SK-N-SH (cell line): ENCODE measurements around the gene NAXE. TPM values are rescaled to one million over a fixed set of nuclear protein-coding genes. Genes with fewer than 3 reads are reported as not detected.

ENCODE experiments used
- CTCF ChIA-PET: fragments of 300-600, 350-600 bp; formaldehyde crosslinking; extraction: SDS; loops from one replicate; lab custom pipeline; 2021; lab: Yijun Ruan, JAX
- POLR2A ChIA-PET: fragments of 350-600 bp; sonication (Branson Sonifier 250); formaldehyde crosslinking; extraction: SDS; loops from one replicate; lab custom pipeline; 2020; ENCODE audit warnings: antibody characterized with exemption, inconsistent platforms; lab: Yijun Ruan, JAX
- DNase-seq: peaks from one replicate; pipeline ENCODE4 v3.0.0; 2012
- H2AFZ ChIP-seq: fragments of 200-600 bp; sonication (generic); 2 replicates; pipeline ENCODE4 v1.8.1; 2016; ENCODE audit warnings: antibody characterized with exemption, mild to moderate bottlenecking, low read depth
- H3F3A ChIP-seq: fragments of 200-600 bp; sonication (generic); replicated peaks from 2 replicates; pipeline ENCODE3; 2016; ENCODE audit warnings: antibody characterized with exemption, mild to moderate bottlenecking; ENCODE audit not compliant: insufficient read depth
- H3K27ac ChIP-seq, 2 experiments: fragments of 200-500 bp in 1 of 2; fragments of 200-600 bp in 1 of 2; sonication (Bioruptor generic) in 1 of 2; sonication (generic), shearing (Covaris generic) in 1 of 2; 2 replicates each; pipeline versions ENCODE4 v1.5.1 to v1.6.1; 2014 to 2016; ENCODE audit warnings: low read depth in 2 of 2, inconsistent platforms in 1 of 2, low read length in 1 of 2, mild to moderate bottlenecking in 1 of 2, mixed read lengths in 1 of 2
- H3K27me3 ChIP-seq: fragments of 200-600 bp; sonication (generic), shearing (Covaris generic); 2 replicates; pipeline ENCODE4 v1.6.1; 2016; ENCODE audit warnings: mixed run types; ENCODE audit not compliant: insufficient read depth
- H3K36me3 ChIP-seq, 2 experiments: fragments of 200-500 bp in 1 of 2; fragments of 200-600 bp in 1 of 2; sonication (Bioruptor generic) in 1 of 2; sonication (generic) in 1 of 2; replicated peaks in 1 of 2; 2 replicates each; pipeline versions ENCODE3 to v1.5.1; 2014 to 2016; ENCODE audit warnings: low read length in 1 of 2, mild to moderate bottlenecking in 1 of 2; ENCODE audit not compliant: insufficient read depth in 2 of 2, control insufficient read depth in 1 of 2
- H3K4me1 ChIP-seq, 2 experiments: fragments of 200-500 bp in 1 of 2; fragments of 200-600 bp in 1 of 2; sonication (Bioruptor generic) in 1 of 2; sonication (generic), shearing (Covaris generic) in 1 of 2; 2 replicates each; pipeline versions ENCODE4 v1.5.1 to v1.6.1; 2014 to 2016; ENCODE audit warnings: low read depth in 1 of 2, low read length in 1 of 2, mixed run types in 1 of 2; ENCODE audit not compliant: insufficient read depth in 2 of 2, control insufficient read depth in 1 of 2
- H3K4me2 ChIP-seq: fragments of 200-600 bp; sonication (generic), shearing (Covaris generic); 2 replicates; pipeline ENCODE4 v1.6.1; 2017; ENCODE audit warnings: mixed run types
- H3K4me3 ChIP-seq, 2 experiments: fragments of 200-500 bp in 1 of 2; fragments of 200-600 bp in 1 of 2; sonication (Bioruptor generic) in 1 of 2; sonication (generic), shearing (Covaris generic) in 1 of 2; 2 replicates each; pipeline versions ENCODE4 v1.5.1 to v1.8.1; 2014 to 2016; ENCODE audit warnings: low read depth in 2 of 2, inconsistent platforms in 1 of 2, low read length in 1 of 2, mild to moderate bottlenecking in 1 of 2, mixed read lengths in 1 of 2, moderate library complexity in 1 of 2
- H3K79me2 ChIP-seq: fragments of 200-600 bp; sonication (generic); 2 replicates; pipeline ENCODE4 v1.8.1; 2017; ENCODE audit warnings: mild to moderate bottlenecking; ENCODE audit not compliant: insufficient read depth
- H3K9ac ChIP-seq: fragments of 200-600 bp; sonication (generic); 2 replicates; pipeline ENCODE4 v1.6.1; 2017; ENCODE audit warnings: mixed run types
- H3K9me2 ChIP-seq: fragments of 200-600 bp; sonication (generic); 2 replicates; pipeline ENCODE4 v1.6.1; 2017; ENCODE audit warnings: mixed run types
- H3K9me3 ChIP-seq: fragments of 200-600 bp; sonication (generic); 2 replicates; pipeline ENCODE4 v1.6.1; 2017; ENCODE audit warnings: mixed run types, mild to moderate bottlenecking, moderate library complexity
- H4K20me1 ChIP-seq: fragments of 200-600 bp; sonication (generic); 2 replicates; pipeline ENCODE4 v1.6.1; 2017; ENCODE audit warnings: mild to moderate bottlenecking, mixed run types; ENCODE audit not compliant: insufficient read depth
- EP300 ChIP-seq, 2 experiments: IDR thresholded peaks; 2 replicates each; pipeline versions ENCODE4 v1.4.0 to v1.6.1; 2012; ENCODE audit warnings: borderline replicate concordance in 1 of 2, low read depth in 1 of 2, low read length in 1 of 2
- EZH2phosphoT487 ChIP-seq: fragments of 200-600 bp; sonication (generic); IDR thresholded peaks from 2 replicates; pipeline ENCODE4 v1.6.1; 2017; ENCODE audit warnings: low read depth, mixed run types, mild to moderate bottlenecking, antibody characterized with exemption, moderate library complexity, borderline replicate concordance
- FOXM1 ChIP-seq: IDR thresholded peaks from 2 replicates; pipeline ENCODE4 v1.4.0; 2012; ENCODE audit warnings: low read depth, mild to moderate bottlenecking
- JUND ChIP-seq: IDR thresholded peaks from 2 replicates; pipeline ENCODE4 v1.4.0; 2012
- MXI1 ChIP-seq: IDR thresholded peaks from 2 replicates; pipeline ENCODE4 v1.6.1; 2012; ENCODE audit warnings: mild to moderate bottlenecking, low read depth, low read length, improper control_type of control experiment
- PBX3 ChIP-seq: IDR thresholded peaks from 2 replicates; pipeline ENCODE4; 2012
- POLR2AphosphoS5 ChIP-seq: IDR thresholded peaks from 2 replicates; pipeline ENCODE4 v1.6.1; 2012; ENCODE audit warnings: low read depth, low read length
- RAD21 ChIP-seq: IDR thresholded peaks from 2 replicates; pipeline ENCODE4 v1.6.1; 2012; ENCODE audit warnings: mild to moderate bottlenecking, low read length
- RCOR1 ChIP-seq: fragments of 150-350 bp; IDR thresholded peaks from 2 replicates; pipeline ENCODE4 v1.6.1; 2017; ENCODE audit warnings: antibody characterized with exemption, low read length
- RFX5 ChIP-seq: IDR thresholded peaks from 2 replicates; pipeline ENCODE4 v1.6.1; 2012; ENCODE audit warnings: mild to moderate bottlenecking, improper control_type of control experiment, low read length
- RXRA ChIP-seq: IDR thresholded peaks from 2 replicates; pipeline ENCODE4 v1.4.0; 2012; ENCODE audit warnings: low read depth, mild to moderate bottlenecking, borderline replicate concordance
- TCF12 ChIP-seq: IDR thresholded peaks from 2 replicates; pipeline ENCODE4 v1.4.0; 2012
- TEAD4 ChIP-seq: IDR thresholded peaks from 2 replicates; pipeline ENCODE4 v1.4.0; 2012; ENCODE audit warnings: mild to moderate bottlenecking, borderline replicate concordance; ENCODE audit not compliant: insufficient read depth
- USF2 ChIP-seq: fragments of 150-350 bp; IDR thresholded peaks from 2 replicates; pipeline ENCODE4 v1.6.1; 2017; ENCODE audit warnings: antibody characterized with exemption, low read length, low read depth, borderline replicate concordance
- ZBTB33 ChIP-seq: IDR thresholded peaks from 2 replicates; pipeline ENCODE4 v1.4.0; 2012; ENCODE audit warnings: low read depth, borderline replicate concordance
- WGBS: methylation state at CpG from one replicate; pipeline ENCODE4 v1.1.6; 2017; ENCODE audit warnings: low lambda C conversion rate; 5-methylcytosine and 5-hydroxymethylcytosine counted together
- polyA plus RNA-seq, 3 experiments: library from polyadenylated mRNA; depleted of rRNA; stranded (reverse); fragments of >200 nt; gene quantifications; 2 replicates each; pipeline ENCODE4 v1.2.3, GENCODE V29; 2012

NAXE gene
- polyA plus RNA-seq, 1 of the 3 experiments (the other 2 are of a cell fraction): 98.4 TPM

DNA sequence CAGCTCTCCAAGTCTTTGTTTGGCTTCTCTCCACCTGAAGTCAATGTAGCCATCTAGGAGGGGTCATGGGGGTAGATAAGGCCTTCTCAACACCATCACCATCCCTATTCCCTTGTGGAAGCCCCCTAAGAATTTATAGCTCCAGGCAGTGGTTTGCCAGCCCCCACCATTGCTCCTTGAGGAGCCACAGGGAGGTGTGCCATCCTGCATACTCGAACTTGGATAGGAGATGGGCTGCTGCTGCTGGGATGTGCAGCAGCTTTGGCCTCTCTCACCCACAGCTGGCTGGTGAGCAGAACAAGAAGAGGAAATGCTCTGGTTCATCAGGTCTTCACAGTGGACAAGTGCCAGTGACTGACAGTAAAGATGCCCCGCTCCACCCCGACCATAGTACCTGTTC lies 4.8 kb downstream of the NAXE start (continued):
- TF ChIP-seq ZBTB33 (no peak), JUND (no peak), MXI1 (no peak)

DNA sequence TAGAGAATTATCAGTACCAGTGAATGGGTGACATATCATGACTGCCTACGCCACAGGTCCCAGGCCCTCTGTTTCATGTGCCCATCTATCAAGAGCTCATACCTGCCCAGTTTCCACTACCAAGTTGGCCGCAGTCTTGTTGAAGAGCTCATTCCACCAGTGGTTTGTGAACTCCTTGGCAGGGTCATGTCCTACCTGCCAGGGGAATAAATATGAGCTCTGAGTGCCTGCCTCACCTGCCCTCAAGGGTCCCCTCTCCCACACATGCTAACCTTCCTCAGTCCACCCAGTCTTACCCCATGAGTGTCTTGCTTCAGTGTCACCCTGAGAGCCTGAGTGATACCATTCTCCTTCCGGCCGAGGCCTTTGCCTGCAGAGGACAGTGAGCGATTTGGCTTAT lies 6.5 kb downstream of the NAXE start:
- WGBS: 93% methylated on average over 5 of the region's 5 CpGs

DNA sequence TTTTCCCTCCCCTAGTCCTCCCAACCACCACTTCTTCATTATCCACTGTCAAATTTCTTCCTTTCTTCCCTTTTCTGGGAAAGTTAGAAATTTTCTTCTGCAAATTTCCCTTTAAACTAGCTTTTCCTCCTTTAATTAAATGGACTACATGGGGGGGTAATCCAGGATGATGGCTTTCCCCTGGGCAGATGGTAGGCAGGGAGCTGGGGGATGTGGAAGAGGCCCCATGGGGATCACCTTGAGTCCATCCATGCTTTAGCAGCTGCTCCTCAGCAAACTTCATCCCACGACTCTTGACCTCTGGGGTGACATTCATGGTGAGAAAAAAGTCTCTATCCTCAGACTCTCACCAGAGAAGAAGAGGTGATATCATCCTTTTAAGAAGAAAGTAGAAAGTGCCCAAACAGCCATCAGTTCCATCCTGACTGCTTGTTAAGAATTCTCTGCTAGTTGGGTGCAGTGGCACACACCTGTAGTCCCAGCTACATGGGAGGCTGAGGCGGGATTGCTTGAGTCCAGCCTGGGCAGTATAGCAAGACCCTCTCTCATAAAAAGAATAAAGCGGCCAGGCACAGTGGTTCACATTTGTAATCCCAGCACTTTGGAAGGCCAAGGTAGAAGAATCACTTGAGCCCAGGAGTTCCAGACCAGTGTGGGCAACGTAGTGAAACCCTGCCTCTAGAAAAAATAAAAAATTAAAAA lies 7.3 kb downstream of the NAXE start:
- no peak overlapping the region for H3K9ac ChIP-seq
- peaks cover 6 to 9% of the 10 kb centered on the region in 2 experiments; a peak in 2 of 4 replicates for H3K4me1 ChIP-seq
- no peak overlapping the region for H3K4me3 ChIP-seq
- H3F3A ChIP-seq: peaks cover 19% of the 10 kb centered on the region
- no peaks in the 10 kb centered on the region for H4K20me1 ChIP-seq
- ChIA-PET CTCF (interaction anchor here (0.7 to 4.4 kb wide), 6 partner anchors 10 to 217 kb away, joined by 3 to 21 read pairs (median 5); no protein-coding TSS in a partner anchor), POLR2A (interaction anchor here (0.8 to 1.1 kb wide), 2 partner anchors 10 to 98 kb away, joined by 3 to 4 read pairs; no protein-coding TSS in a partner anchor)
- H3K4me2 ChIP-seq: no peak overlapping the region
- no peak overlapping the region for H2AFZ ChIP-seq
- H3K9me3 ChIP-seq: no peaks in the 10 kb centered on the region
- H3K9me2 ChIP-seq: no peaks in the 10 kb centered on the region
- 94% methylated on average over 4 of the region's 4 CpGs for WGBS
- no peaks in the 10 kb centered on the region for H3K27me3 ChIP-seq
- peaks cover 32% of the 10 kb centered on the region for H3K79me2 ChIP-seq
- TF ChIP-seq RFX5 (no peak), TEAD4 (no peak), USF2 (no peak), EP300 (IDR thresholded peaks at IDR 0.05; ENCODE audit: borderline replicate concordance in 1 of 2, low read depth in 1 of 2, low read length in 1 of 2) (no peak), EZH2phosphoT487 (no peak), RCOR1 (no peak), TCF12 (no peak), RAD21 (no peak), RXRA (no peak)
- no peak for DNase-seq
- no peak overlapping the region for H3K27ac ChIP-seq
- peaks cover 47 to 50% of the 10 kb centered on the region in 2 experiments for H3K36me3 ChIP-seq

More for the DNA sequence above, 6.5 kb downstream of the NAXE start:
- Histone ChIP-seq H3K27ac (no peak overlapping the region), H3K79me2 (peaks cover 32% of the 10 kb centered on the region), H3K36me3 (peaks cover 47 to 57% of the 10 kb centered on the region in 2 experiments), H3K9ac (no peak overlapping the region), H3K27me3 (no peaks in the 10 kb centered on the region), H3F3A (peaks cover 19% of the 10 kb centered on the region), H4K20me1 (no peaks in the 10 kb centered on the region), H3K4me1 (peaks cover 6 to 9% of the 10 kb centered on the region in 2 experiments; a peak in 2 of 4 replicates), H3K9me2 (no peaks in the 10 kb centered on the region), H3K4me3 (no peak overlapping the region), H3K9me3 (no peaks in the 10 kb centered on the region), H3K4me2 (no peak overlapping the region), H2AFZ (no peak overlapping the region)
- DNase-seq: no peak
- TF ChIP-seq EP300 (IDR thresholded peaks at IDR 0.05; ENCODE audit: borderline replicate concordance in 1 of 2, low read depth in 1 of 2, low read length in 1 of 2): no peak
- no peak for TF ChIP-seq POLR2AphosphoS5
- no peak for TF ChIP-seq EZH2phosphoT487
- TF ChIP-seq MXI1: no peak
- TF ChIP-seq FOXM1: no peak
- TF ChIP-seq PBX3: no peak
- ChIA-PET POLR2A (interaction anchor here (1.1 kb wide), 1 partner anchor 97 kb away, joined by 3 read pairs; no protein-coding TSS in a partner anchor), CTCF (interaction anchor here (1.1 to 4.4 kb wide), 4 partner anchors 10 to 29 kb away, joined by 4 to 21 read pairs (median 7); no protein-coding TSS in a partner anchor)
